Naive thymus-derived CD8-positive, alpha-beta T cell (primary cell): ENCODE results near the gene B2M. TPM values are rescaled to one million over a fixed set of nuclear protein-coding genes. Genes with fewer than 3 reads are reported as not detected.

Experiments
- ATAC-seq, 2 donors: fragments of 150-1000 bp; cut with Tn5 transposase in 1 of 2; sonication (Bioruptor Pico), chemical (Tn5 transposase) in 1 of 2; 1 replicate in 1 of 2; 2 replicates in 1 of 2; pipeline ENCODE4 v1.10.0; 2021; ENCODE audit warnings: mild to moderate bottlenecking in 2 of 2, moderate library complexity in 2 of 2
- POLR2A ChIA-PET: fragments of 350-600 bp; sonication (Branson Sonifier 250); formaldehyde crosslinking; loops from one replicate; lab custom pipeline; 2021; ENCODE audit warnings: antibody characterized with exemption; lab: Charles Lee
- DNase-seq, 10 donors: peaks; one replicate each; pipeline versions ENCODE4 v3.0.0 to v3.0.0-alpha.2; 2020 to 2022
- H3K27ac Mint-ChIP-seq, 10 donors: one replicate each; pipeline ENCODE4 v1.8.0; 2020 to 2022; ENCODE audit warnings: mild to moderate bottlenecking in 10 of 10, mixed read lengths in 10 of 10, moderate library complexity in 4 of 10, inconsistent platforms in 1 of 10
- H3K27me3 Mint-ChIP-seq, 5 donors: one replicate each; pipeline ENCODE4 v1.8.0; 2021 to 2022; ENCODE audit warnings: mixed read lengths in 5 of 5
- H3K36me3 Mint-ChIP-seq, 3 donors: one replicate each; pipeline ENCODE4 v1.8.0; 2020 to 2022; ENCODE audit warnings: mixed read lengths in 3 of 3, mild to moderate bottlenecking in 2 of 3, inconsistent platforms in 1 of 3
- H3K4me1 Mint-ChIP-seq, 4 donors: one replicate each; pipeline ENCODE4 v1.8.0; 2021 to 2022; ENCODE audit warnings: mixed read lengths in 4 of 4
- H3K4me3 Mint-ChIP-seq, 10 donors: one replicate each; pipeline ENCODE4 v1.8.0; 2020 to 2022; ENCODE audit warnings: mild to moderate bottlenecking in 10 of 10, mixed read lengths in 10 of 10, moderate library complexity in 6 of 10, inconsistent platforms in 1 of 10
- H3K9me3 Mint-ChIP-seq, 9 donors: one replicate each; pipeline ENCODE4 v1.8.0; 2020 to 2022; ENCODE audit warnings: mixed read lengths in 9 of 9, mild to moderate bottlenecking in 3 of 9, inconsistent platforms in 1 of 9, moderate library complexity in 1 of 9
- polyA plus RNA-seq, 3 donors: library from polyadenylated mRNA; unstranded; fragments of 300-500 nt; fragmentation: Illumina TruSeq; gene quantifications; one replicate each; pipeline ENCODE4 v1.2.3, GENCODE V29; 2021
- total RNA-seq, 8 experiments: library from RNA in 2 of 8; stranded (reverse) in 2 of 8; gene quantifications; one replicate each; pipeline ENCODE4 v1.2.3 and lab custom pipeline; 2021 to 2026

Gene B2M
- total RNA-seq (1,000 to 10,000 TPM; 6,403 to 7,046 TPM), polyA plus RNA-seq (over 10,000 TPM; 25,152 to 39,550 (median 31,716) TPM), total RNA-seq (lab: John Stamatoyannopoulos, UW) (2,786 to 4,380 (median 3,595) reads per million in 6 experiments)

- Mint-ChIP-seq H3K4me3 (peak within 1 kb of the TSS; percentile 88 to 100 (median 98)), H3K27ac (peak within 1 kb of the TSS; percentile 100), H3K4me1 (peaks cover 33 to 66% (median 52%) of the 10 kb centered on the region in 4 donors), H3K9me3 (peaks cover 0 to 3% (median 0%) of the 10 kb centered on the region in 9 donors), H3K36me3 (peaks cover 50 to 62% (median 56%) of the 10 kb centered on the region in 3 donors), H3K27me3 (peaks cover 0 to 4% (median 0%) of the 10 kb centered on the region in 5 donors)
- POLR2A ChIA-PET: interaction anchor here (0.6 to 22.0 kb wide), 17 partner anchors 8 to 247 kb away, joined by 3 to 1743 read pairs (median 5); partner anchors contain the start of genes EIF3J, SPG11 and TRIM69
- DNase-seq: peak; percentile 87 to 99 (median 96)
- peak; percentile 70 to 81 for ATAC-seq
These were observed at the start of gene B2M, which contains the start of gene PATL2 for GRCh38 chr15:44711096-44711742. Gene B2M, plus strand, starts transcription at chr15:44711517. Its CDS starts 30 bp downstream, at chr15:44711547. Gene PATL2, minus strand, starts transcription at chr15:44711323. Its CDS starts 34,833 bp downstream, at chr15:44676490.

DNA sequence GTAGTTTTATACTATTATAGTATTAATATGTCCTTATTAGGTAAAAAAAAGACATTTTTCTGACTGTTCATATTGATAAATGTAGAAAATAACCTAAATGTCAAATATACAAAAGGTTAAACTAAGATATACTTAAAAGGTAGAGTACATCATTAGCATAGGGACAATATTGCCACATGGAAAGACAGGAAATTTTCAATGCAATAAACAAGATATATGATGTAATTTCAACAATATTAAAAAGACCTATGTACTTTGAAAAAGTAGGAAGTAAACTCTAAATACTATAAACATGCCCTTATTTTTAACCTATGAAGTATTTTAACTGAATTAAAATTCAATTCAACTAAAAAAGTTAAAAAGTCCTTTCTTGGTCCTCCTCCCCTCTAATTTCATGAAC is 49.7 kb upstream of the B2M start:
- H3K4me1 Mint-ChIP-seq: peaks cover 15 to 68% (median 54%) of the 10 kb centered on the region in 4 donors

DNA sequence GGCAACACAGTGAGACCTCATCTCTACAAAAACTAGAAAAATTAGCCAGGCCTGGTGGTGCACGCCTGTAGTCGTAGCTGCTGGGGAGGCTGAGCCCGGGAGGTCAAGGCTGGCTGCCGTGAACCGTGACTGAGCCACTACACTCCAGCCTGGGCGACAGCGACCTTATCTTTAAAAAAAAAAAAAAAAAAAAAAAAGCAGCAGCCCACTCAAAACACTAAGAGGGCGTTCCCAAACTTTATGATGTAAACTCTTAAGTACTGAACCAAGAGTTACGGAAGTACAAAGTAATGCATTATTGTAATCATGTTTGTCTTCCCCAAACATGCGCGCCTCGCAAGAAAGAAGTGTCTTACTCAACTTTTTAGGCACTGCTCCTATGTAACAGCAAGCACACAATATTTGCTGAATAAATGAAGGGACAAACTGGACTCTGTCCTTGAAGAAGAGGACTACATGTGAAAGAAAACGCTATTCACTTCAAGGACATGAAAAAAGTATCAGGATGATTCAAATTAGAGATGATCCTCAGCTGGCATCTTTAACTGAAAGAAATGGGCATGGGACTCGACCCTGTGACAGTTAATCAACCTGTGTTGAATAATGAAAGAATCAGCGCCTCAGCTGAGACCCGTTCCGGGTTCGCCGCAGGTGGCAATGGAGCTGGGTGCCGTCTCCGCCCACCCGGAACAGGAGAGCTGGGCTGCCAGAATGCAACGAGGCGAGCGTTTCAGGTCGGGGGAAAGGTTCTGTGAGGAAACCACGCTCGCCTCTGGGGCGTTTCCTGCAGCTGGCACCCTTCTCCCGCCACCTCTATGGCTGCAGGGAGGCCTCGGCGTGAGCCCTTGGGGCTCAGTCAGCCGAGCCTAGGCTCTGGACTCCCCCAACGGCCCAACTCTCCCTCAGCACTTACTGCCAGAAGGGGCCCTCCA is 48.6 kb upstream of the B2M start:
- Mint-ChIP-seq H3K4me3 (peak overlapping the region; percentile 92 to 99 (median 98)), H3K36me3 (peaks cover 0 to 22% (median 6%) of the 10 kb centered on the region in 3 donors), H3K27ac (peak overlapping the region; percentile 95 to 100 (median 100)), H3K4me1 (peaks cover 22 to 72% (median 60%) of the 10 kb centered on the region in 4 donors), H3K9me3 (no peaks in the 10 kb centered on the region), H3K27me3 (no peaks in the 10 kb centered on the region)
- POLR2A ChIA-PET: interaction anchor here (0.7 to 20.6 kb wide), 17 partner anchors 11 to 236 kb away, joined by 3 to 1569 read pairs (median 6); partner anchors contain the start of genes B2M, EIF3J, PATL2 and TRIM69
- peak; percentile 76 for ATAC-seq
- DNase-seq: peak; percentile 73 to 93 (median 86)

More for the DNA sequence above, 49.7 kb upstream of the B2M start:
- POLR2A ChIA-PET: interaction anchor here (14.4 to 20.6 kb wide), 3 partner anchors 21 to 71 kb away, joined by 611 to 1569 read pairs (median 618); partner anchors contain the start of genes B2M, PATL2 and TRIM69
- H3K27me3 Mint-ChIP-seq: no peaks in the 10 kb centered on the region
- DNase-seq (no peak), ATAC-seq (no peak)
- no peaks in the 10 kb centered on the region for H3K9me3 Mint-ChIP-seq
- H3K4me3 Mint-ChIP-seq: peak overlapping the region; percentile 20 to 99 (median 90)
- H3K27ac Mint-ChIP-seq: peak overlapping the region; percentile 19 to 100 (median 98)
- peaks cover 1 to 34% (median 10%) of the 10 kb centered on the region in 3 donors for H3K36me3 Mint-ChIP-seq

DNA sequence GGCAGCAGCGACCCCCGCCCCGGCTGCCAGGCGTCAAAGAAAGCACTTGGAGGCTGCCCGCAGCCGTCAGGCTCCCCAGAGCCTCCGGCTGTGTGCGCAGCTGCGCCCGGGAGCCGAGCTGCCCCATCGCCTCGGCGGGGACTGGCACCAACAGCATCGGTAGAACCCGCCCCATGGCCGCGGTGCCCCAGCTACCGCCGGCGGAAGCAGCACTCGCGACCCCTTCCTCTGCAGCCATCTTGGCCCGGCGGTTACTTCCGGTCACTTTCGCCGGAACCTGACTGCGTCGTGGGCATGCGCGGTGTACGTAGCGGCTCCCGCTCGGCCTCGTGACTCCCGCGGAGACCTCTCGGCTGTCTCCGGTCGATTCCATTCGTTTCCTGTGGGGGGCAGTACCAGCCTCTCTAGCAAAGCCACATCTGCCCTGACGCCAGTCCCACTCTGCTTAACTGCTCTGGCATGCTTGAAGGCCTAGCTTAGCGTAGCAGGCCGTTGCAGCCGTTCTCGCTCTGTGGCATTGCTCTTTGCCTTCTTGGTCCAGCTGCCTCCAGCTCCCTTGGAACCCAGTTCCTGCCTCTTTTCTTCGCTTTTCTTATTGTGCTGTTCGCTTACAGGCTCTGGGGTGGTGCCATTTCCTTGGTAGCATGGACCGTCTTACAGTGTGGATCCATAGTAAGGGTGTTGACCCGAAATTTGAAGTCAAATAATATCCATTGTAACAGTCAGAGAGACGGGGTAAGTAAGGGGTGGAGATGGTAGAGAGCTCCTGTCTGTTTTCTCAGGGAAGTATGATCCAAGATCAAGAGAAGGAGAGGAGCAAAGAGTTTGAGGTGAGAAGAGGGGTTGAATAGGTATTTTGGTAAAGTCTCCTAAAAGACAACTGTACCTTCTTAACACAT is 47.7 kb upstream of the B2M start, which contains the start of gene SPG11:
SPG11 (minus strand) TSS at position 253 of the 899 bp plus-strand sequence; CDS start at position 238, 15 bp downstream.
- H3K27ac Mint-ChIP-seq: peak within 1 kb of the TSS; percentile 95 to 100 (median 100)

GRCh38 chr15:44666210-44667038 is 44.9 kb upstream of the B2M start:
- H3K27ac Mint-ChIP-seq: peak overlapping the region; percentile 40 to 99 (median 94)
- peaks cover 39 to 88% (median 81%) of the 10 kb centered on the region in 4 donors for H3K4me1 Mint-ChIP-seq
- DNase-seq (peak in 3 of 10 donors; percentile 36 to 41 (median 39)), ATAC-seq (no peak)
- H3K27me3 Mint-ChIP-seq: no peaks in the 10 kb centered on the region
- POLR2A ChIA-PET: interaction anchor here (0.5 to 20.6 kb wide), 9 partner anchors 10 to 127 kb away, joined by 3 to 1569 read pairs (median 4); partner anchors contain the start of genes B2M, PATL2 and TRIM69
- H3K36me3 Mint-ChIP-seq: no peaks in the 10 kb centered on the region
- H3K9me3 Mint-ChIP-seq: no peaks in the 10 kb centered on the region
- peak overlapping the region; percentile 59 to 86 (median 78) for H3K4me3 Mint-ChIP-seq

More for the DNA sequence above, 47.7 kb upstream of the B2M start, which contains the start of gene SPG11:
- Mint-ChIP-seq H3K36me3 (peaks cover 0 to 16% (median 6%) of the 10 kb centered on the region in 3 donors), H3K4me3 (peak within 1 kb of the TSS; percentile 92 to 99 (median 98)), H3K4me1 (peaks cover 30 to 81% (median 67%) of the 10 kb centered on the region in 4 donors), H3K27me3 (no peaks in the 10 kb centered on the region), H3K9me3 (no peaks in the 10 kb centered on the region)
- POLR2A ChIA-PET: interaction anchor here (0.6 to 20.6 kb wide), 18 partner anchors 12 to 237 kb away, joined by 3 to 1569 read pairs (median 4); partner anchors contain the start of genes B2M, EIF3J, PATL2 and TRIM69
- ATAC-seq (peak; percentile 76 to 79), DNase-seq (peak; percentile 84 to 99 (median 94))

DNA sequence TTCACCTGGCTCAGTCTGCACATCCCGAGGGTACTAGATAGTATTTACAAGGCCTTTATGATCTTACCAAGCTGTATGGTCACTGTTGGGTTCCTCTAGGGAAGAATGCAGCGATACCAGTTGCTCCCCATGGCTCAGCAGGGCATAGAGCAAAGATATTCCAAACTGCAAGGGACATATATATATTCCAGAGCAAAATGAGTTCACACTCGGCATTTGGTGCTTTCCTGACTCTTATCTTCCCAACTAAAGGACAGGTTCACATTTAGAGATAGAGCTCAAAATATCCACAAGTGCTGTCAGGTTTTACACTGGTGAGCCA is 44.3 kb upstream of the B2M start:
- Mint-ChIP-seq H3K4me3 (peak overlapping the region; percentile 59 to 86 (median 78)), H3K27ac (peak overlapping the region; percentile 40 to 99 (median 94)), H3K9me3 (no peaks in the 10 kb centered on the region), H3K36me3 (no peaks in the 10 kb centered on the region), H3K27me3 (no peaks in the 10 kb centered on the region), H3K4me1 (peaks cover 38 to 88% (median 83%) of the 10 kb centered on the region in 4 donors)
- ATAC-seq: no peak
- POLR2A ChIA-PET: interaction anchor here (0.5 to 20.6 kb wide), 8 partner anchors 10 to 128 kb away, joined by 3 to 1569 read pairs (median 4); partner anchors contain the start of genes B2M, PATL2 and TRIM69
- no peak for DNase-seq

GRCh38 chr15:44668921-44669320 is 42.4 kb upstream of the B2M start:
- H3K27me3 Mint-ChIP-seq: no peaks in the 10 kb centered on the region
- H3K36me3 Mint-ChIP-seq: peaks cover 0 to 3% (median 0%) of the 10 kb centered on the region in 3 donors
- peaks cover 40 to 95% (median 91%) of the 10 kb centered on the region in 4 donors for H3K4me1 Mint-ChIP-seq
- H3K9me3 Mint-ChIP-seq: no peaks in the 10 kb centered on the region
- H3K27ac Mint-ChIP-seq: peak overlapping the region; percentile 88 to 99 (median 92)
- H3K4me3 Mint-ChIP-seq: peak overlapping the region in 8 of 10 donors; percentile 4 to 72 (median 41)
- peak; percentile 44 to 64 for ATAC-seq
- peak in 1 of 10 donors; percentile 28 for DNase-seq
- POLR2A ChIA-PET: interaction anchor here (0.8 to 20.6 kb wide), 8 partner anchors 9 to 63 kb away, joined by 3 to 1569 read pairs (median 4); partner anchors contain the start of genes B2M, PATL2 and TRIM69

GRCh38 chr15:44670087-44670950 is 41.0 kb upstream of the B2M start:
- ATAC-seq (no peak), DNase-seq (no peak)
- Mint-ChIP-seq H3K36me3 (peaks cover 0 to 4% (median 0%) of the 10 kb centered on the region in 3 donors), H3K27ac (peak overlapping the region; percentile 88 to 99 (median 91)), H3K9me3 (no peaks in the 10 kb centered on the region), H3K4me3 (peak overlapping the region in 8 of 10 donors; percentile 28 to 74 (median 52)), H3K27me3 (no peaks in the 10 kb centered on the region), H3K4me1 (peaks cover 47 to 93% (median 91%) of the 10 kb centered on the region in 4 donors)
- POLR2A ChIA-PET: interaction anchor here (1.0 to 20.6 kb wide), 6 partner anchors 12 to 62 kb away, joined by 3 to 1569 read pairs (median 308); partner anchors contain the start of genes B2M, PATL2 and TRIM69

GRCh38 chr15:44673639-44674038 is 37.7 kb upstream of the B2M start:
- no peaks in the 10 kb centered on the region for H3K27me3 Mint-ChIP-seq
- H3K4me3 Mint-ChIP-seq: peak overlapping the region in 5 of 10 donors; percentile 12 to 63 (median 21)

More at GRCh38 chr15:44673639-44674038, 37.7 kb upstream of the B2M start:
- ATAC-seq: no peak
- POLR2A ChIA-PET: interaction anchor here (14.4 to 21.9 kb wide), 4 partner anchors 5 to 59 kb away, joined by 611 to 1569 read pairs (median 614); partner anchors contain the start of genes B2M, PATL2, SPG11 and TRIM69
- H3K36me3 Mint-ChIP-seq: peaks cover 0 to 9% (median 8%) of the 10 kb centered on the region in 3 donors
- no peak for DNase-seq
- peaks cover 49 to 94% (median 92%) of the 10 kb centered on the region in 4 donors for H3K4me1 Mint-ChIP-seq
- H3K9me3 Mint-ChIP-seq: peaks cover 0 to 3% (median 0%) of the 10 kb centered on the region in 9 donors
- H3K27ac Mint-ChIP-seq: peak overlapping the region; percentile 22 to 85 (median 72)
